Large intestine (tissue), 3 donors: ENCODE measurements around the gene IFT122. TPM values are rescaled to one million over a fixed set of nuclear protein-coding genes. Genes with fewer than 3 reads are reported as not detected.

Experiments
- DNase-seq, 2 donors: peaks; one replicate each; pipeline versions ENCODE4 v3.0.0 to v3.0.0-alpha.2; 2013
- H3K27ac ChIP-seq: one replicate; pipeline ENCODE4 v1.5.1; 2013; ENCODE audit warnings: low read length
- H3K27me3 ChIP-seq: 2 replicates; pipeline ENCODE4 v1.6.1; 2013; ENCODE audit warnings: low read length; ENCODE audit not compliant: control insufficient read depth, insufficient read depth
- H3K36me3 ChIP-seq: 2 replicates; pipeline ENCODE4 v1.6.1; 2013; ENCODE audit warnings: low read length; ENCODE audit not compliant: control insufficient read depth, insufficient read depth
- H3K4me1 ChIP-seq: one replicate; pipeline ENCODE4 v1.6.1; 2013; ENCODE audit warnings: low read length; ENCODE audit not compliant: control insufficient read depth, insufficient read depth
- H3K4me3 ChIP-seq: one replicate; pipeline ENCODE4 v1.5.1; 2013; ENCODE audit warnings: low read length
- H3K9me3 ChIP-seq: one replicate; pipeline ENCODE4 v1.6.1; 2013; ENCODE audit warnings: mild to moderate bottlenecking, low read depth, low read length, moderate library complexity; ENCODE audit not compliant: control insufficient read depth
- WGBS: methylation state at CpG from one replicate; pipeline ENCODE4 v1.1.5; 2013; ENCODE audit warnings: low lambda C conversion rate; ENCODE audit not compliant: insufficient coverage; 5-methylcytosine and 5-hydroxymethylcytosine counted together
- polyA plus RNA-seq: library from polyadenylated mRNA; unstranded; fragments of 120-200 nt; gene quantifications from one replicate; pipeline ENCODE4 v1.2.1, GENCODE V29; 2013

The IFT122 gene
- polyA plus RNA-seq, 1 donor, result 39.4 TPM

GRCh38 chr3:129556358-129556695, 116.3 kb downstream of the IFT122 start:
- H3K4me1 ChIP-seq, result peaks cover 15% of the 10 kb centered on the region
- no peak overlapping the region for H3K27ac ChIP-seq
- peaks cover 12% of the 10 kb centered on the region for H3K36me3 ChIP-seq
- no peak for DNase-seq
- H3K9me3 ChIP-seq, result no peaks in the 10 kb centered on the region
- H3K27me3 ChIP-seq, result no peaks in the 10 kb centered on the region
- no CpG with 5 or more reads among the region's 15 CpGs for WGBS
- no peak overlapping the region for H3K4me3 ChIP-seq

DNA sequence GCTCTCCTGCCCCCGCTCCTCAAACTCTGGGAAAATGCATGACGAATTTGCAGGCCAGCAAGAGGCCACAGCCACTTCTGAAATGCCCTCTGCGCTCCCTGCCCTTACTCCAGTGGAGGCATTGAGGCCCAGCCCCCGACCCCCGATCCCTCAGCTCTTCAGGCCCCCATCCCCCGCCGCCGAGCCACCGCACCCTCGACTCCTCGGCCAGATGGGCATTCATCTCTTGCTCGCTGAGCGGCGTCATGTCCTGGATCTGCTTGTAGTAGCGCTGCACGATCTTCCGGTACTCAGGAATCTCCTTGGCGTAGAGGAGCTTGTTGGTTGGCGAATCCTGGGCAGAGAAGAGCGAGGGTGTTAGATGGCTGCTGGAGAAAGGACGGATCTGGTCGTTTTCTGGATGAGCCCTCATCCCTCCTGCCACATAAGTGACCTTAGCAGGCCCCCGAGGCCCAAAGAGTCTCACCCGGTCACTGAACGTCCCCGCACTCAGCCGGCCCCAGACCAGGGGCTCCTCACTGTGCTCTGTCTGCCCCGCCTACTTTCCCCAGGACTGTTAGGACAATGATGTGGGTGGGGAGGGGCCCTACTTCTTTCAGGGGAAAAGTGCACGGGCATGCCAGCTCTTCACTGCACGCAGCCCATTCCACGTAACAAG, 117.0 kb downstream of the IFT122 start:
- peaks cover 16% of the 10 kb centered on the region for H3K4me1 ChIP-seq
- no peak overlapping the region for H3K4me3 ChIP-seq
- no CpG with 5 or more reads among the region's 31 CpGs for WGBS
- no peak overlapping the region for H3K27ac ChIP-seq
- no peak for DNase-seq
- H3K9me3 ChIP-seq, result no peaks in the 10 kb centered on the region
- no peaks in the 10 kb centered on the region for H3K27me3 ChIP-seq
- peaks cover 12% of the 10 kb centered on the region for H3K36me3 ChIP-seq

GRCh38 chr3:129557548-129557894, 117.5 kb downstream of the IFT122 start:
- H3K9me3 ChIP-seq, result no peaks in the 10 kb centered on the region
- WGBS, result no CpG with 5 or more reads among the region's 11 CpGs
- peaks cover 14% of the 10 kb centered on the region for H3K36me3 ChIP-seq
- no peak overlapping the region for H3K4me3 ChIP-seq
- no peak for DNase-seq
- no peaks in the 10 kb centered on the region for H3K27me3 ChIP-seq
- peaks cover 16% of the 10 kb centered on the region for H3K4me1 ChIP-seq
- no peak overlapping the region for H3K27ac ChIP-seq

DNA sequence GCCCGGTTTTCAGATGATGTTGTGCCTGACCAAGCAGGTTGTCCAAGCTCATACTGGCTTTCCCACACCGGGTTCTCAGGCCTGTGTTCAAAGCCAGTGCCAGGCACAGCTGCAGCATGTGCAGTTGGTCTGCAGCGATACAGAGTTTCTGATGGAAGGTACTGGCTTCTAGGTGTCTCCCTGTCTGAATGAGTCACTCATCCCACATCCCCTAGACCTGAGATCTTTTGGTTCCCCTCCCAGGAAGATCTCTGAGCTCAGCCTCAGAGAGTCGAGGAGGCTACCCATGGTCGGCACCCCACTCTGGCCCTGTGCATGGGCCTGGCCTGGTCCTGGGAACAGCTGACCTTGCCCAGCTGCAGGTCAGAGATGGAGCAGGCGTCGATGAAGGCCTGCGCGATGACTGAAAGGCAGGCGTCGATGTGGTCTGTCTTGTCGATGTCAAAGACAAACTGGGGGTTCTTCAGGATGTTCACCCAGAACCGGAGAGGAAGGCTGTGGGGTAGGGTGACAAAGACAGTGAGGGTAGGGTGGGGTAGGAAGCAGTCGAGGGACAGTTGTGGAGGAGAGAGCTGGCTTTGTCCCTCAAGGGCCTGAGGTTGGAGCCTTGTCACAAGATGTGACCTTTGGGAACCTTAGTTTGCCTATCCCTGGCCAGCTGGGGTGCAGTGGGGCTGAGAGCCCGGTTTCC, 118.2 kb downstream of the IFT122 start:
- Histone ChIP-seq H3K27me3 (no peaks in the 10 kb centered on the region), H3K4me3 (no peak overlapping the region), H3K27ac (no peak overlapping the region), H3K36me3 (peaks cover 18% of the 10 kb centered on the region), H3K4me1 (peaks cover 16% of the 10 kb centered on the region), H3K9me3 (no peaks in the 10 kb centered on the region)
- no peak for DNase-seq
- WGBS, result 100% methylated on average over 1 of the region's 15 CpGs

- no peak overlapping the region for H3K4me3 ChIP-seq
- no peak overlapping the region for H3K27ac ChIP-seq
- WGBS, result no CpG with 5 or more reads among the region's 11 CpGs
- no peak for DNase-seq
- H3K9me3 ChIP-seq, result no peaks in the 10 kb centered on the region
- no peaks in the 10 kb centered on the region for H3K27me3 ChIP-seq
- peaks cover 18% of the 10 kb centered on the region for H3K36me3 ChIP-seq
- H3K4me1 ChIP-seq, result peaks cover 16% of the 10 kb centered on the region
Observed at GRCh38 chr3:129558772-129559564, 118.9 kb downstream of the IFT122 start.

GRCh38 chr3:129559565-129560079, 119.6 kb downstream of the IFT122 start:
- WGBS, result 100% methylated on average over 1 of the region's 20 CpGs
- DNase-seq, result no peak
- Histone ChIP-seq H3K36me3 (peaks cover 18% of the 10 kb centered on the region), H3K4me1 (peaks cover 16% of the 10 kb centered on the region), H3K27ac (peak overlapping the region; percentile 59), H3K4me3 (no peak overlapping the region), H3K27me3 (no peaks in the 10 kb centered on the region), H3K9me3 (no peaks in the 10 kb centered on the region)

DNA sequence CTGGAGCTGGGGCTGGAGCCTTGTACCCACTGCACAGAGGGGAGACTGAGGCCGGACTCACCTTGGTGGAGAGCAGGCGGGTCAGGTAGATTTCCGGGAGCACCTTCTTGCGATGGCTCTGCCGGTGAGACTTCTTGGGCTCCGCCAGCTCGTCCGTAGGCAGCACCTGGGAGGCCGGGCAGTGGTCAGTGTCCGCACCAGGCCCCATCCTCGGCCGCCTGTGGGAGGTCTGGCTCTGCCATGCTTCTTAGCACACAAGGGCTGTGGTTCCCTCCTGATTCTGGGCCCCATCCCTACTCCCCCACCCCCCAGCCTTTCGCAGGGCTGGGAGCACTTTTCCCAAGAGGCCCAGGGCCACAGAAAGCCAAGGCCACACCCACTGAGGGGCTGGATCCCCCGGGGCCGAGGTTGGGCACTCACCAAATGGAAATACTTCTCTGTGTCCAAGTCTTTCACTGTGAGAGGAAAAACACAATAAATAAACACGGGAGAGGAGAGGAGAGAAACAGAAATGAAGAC, 120.3 kb downstream of the IFT122 start:
- Histone ChIP-seq H3K9me3 (no peaks in the 10 kb centered on the region), H3K36me3 (peaks cover 21% of the 10 kb centered on the region), H3K27ac (peak overlapping the region; percentile 59), H3K27me3 (no peaks in the 10 kb centered on the region), H3K4me3 (no peak overlapping the region), H3K4me1 (peaks cover 16% of the 10 kb centered on the region)
- peak in 1 of 2 donors; percentile 28 for DNase-seq
- 0% methylated on average over 1 of the region's 16 CpGs for WGBS

GRCh38 chr3:129560911-129561594, 121.0 kb downstream of the IFT122 start:
- peak; percentile 53 to 57 for DNase-seq
- peak overlapping the region; percentile 59 for H3K27ac ChIP-seq
- 83% methylated on average over 2 of the region's 18 CpGs for WGBS
- H3K36me3 ChIP-seq, result peaks cover 20% of the 10 kb centered on the region
- peaks cover 16% of the 10 kb centered on the region for H3K4me1 ChIP-seq
- H3K4me3 ChIP-seq, result no peak overlapping the region
- H3K9me3 ChIP-seq, result no peaks in the 10 kb centered on the region
- H3K27me3 ChIP-seq, result no peaks in the 10 kb centered on the region

GRCh38 chr3:129561619-129562248, 121.7 kb downstream of the IFT122 start:
- H3K36me3 ChIP-seq, result peaks cover 15% of the 10 kb centered on the region
- WGBS, result no CpG with 5 or more reads among the region's 18 CpGs
- peak overlapping the region; percentile 59 for H3K27ac ChIP-seq
- H3K9me3 ChIP-seq, result no peaks in the 10 kb centered on the region
- H3K4me3 ChIP-seq, result no peak overlapping the region
- no peaks in the 10 kb centered on the region for H3K27me3 ChIP-seq
- peaks cover 16% of the 10 kb centered on the region for H3K4me1 ChIP-seq
- no peak for DNase-seq
